ENCODE results near the gene MRPS9.

MRPS9 gene

DNA sequence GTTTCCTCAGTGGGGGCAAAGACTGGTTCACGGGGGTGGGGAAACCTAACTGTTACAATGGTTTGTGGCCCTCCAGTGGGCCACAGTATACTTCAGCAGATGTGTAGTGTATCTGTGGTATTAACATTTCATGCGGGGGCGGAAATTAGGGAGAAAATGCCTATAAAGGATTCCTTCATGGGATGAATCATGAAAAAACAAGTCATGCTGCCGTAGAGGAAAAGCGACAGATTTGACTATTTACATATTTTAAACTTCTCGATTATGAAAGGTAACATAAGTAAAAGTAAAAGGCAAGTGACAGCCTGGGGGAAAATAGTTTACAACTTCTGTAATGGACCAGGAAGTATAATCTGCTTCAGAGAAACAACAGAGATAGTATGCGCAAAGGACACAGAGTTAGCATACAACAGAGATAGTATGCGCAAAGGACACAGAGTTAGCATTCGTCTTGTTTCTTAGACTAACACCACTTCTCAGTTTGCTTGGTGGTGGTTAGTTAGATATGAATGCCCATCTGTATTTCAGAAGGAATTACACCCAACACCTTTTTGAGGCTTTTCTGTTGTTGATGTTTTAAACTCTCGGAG, 41.1 kb downstream of the MRPS9 start:
- no peak for DNase-seq (ENCODE audit: low read depth in 2 of 2)

DNA sequence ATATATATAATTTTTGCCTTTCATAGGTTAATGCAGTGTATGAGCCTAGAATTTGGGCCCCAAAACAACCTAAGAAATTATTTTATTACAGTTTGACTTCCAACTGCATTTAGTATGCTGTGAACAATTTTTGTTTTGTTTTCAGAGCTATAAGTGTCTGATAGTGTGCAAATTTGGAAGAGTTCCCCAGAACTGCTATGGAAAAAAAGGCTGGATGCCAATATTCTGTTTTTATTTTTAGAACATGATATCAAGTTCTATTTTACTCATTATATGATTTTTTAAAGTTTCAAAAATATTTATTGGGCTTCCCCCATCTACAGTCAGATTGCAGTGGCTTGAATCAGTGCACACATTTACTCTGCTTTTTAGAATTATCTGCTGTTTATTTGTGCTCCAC, 42.6 kb downstream of the MRPS9 start:
- no peak for DNase-seq (ENCODE audit: low read depth in 2 of 2)

DNA sequence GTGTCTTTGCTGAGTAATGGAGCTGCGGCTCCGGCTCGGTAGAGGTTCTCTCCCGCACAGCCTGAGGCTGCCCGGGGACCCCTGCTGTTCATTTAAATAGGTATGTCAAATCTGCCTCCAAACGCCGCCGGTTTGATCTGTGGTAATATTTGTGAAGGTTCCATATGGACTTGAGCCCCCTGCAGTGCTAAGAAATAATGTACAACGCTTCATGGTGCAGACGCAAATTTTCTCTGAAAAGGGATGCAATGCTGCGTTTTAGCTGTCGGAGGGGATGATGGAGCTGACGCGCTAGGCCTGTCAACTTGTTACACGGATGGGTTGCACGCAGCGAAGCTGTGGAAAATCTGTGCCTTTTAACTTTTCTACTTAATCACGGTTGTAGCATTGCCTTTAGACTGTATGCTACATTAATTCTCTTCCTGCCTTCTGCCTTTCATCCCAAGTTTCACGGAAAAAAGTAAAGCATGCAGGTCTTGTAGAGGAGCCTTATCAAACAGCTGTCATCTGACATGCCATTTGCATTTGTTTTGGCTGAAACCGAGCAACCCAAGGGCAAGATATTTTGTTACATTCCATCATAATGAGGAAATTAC, 43.2 kb downstream of the MRPS9 start:
- DNase-seq (ENCODE audit: low read depth in 2 of 2) = no peak

DNA sequence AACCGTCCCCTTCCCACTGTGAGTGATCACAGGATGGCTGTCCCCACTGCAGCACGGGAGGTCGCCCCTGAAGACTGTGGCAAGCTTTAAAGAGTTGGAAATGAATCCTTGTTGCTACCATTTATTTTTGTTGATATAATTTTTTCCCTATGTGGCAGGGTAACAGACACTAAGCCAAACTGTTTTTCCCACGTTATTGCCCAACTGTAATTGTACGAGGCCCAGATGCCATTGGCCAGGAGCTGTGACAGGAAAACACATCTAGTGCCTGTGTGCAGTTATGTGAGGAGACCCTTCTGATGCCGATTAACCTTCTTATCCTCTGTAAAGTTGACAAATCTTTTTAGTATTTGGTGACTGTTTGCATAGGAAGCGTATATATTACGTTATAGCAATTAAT, 44.2 kb downstream of the MRPS9 start:
- DNase-seq (ENCODE audit: low read depth in 2 of 2) = no peak

DNA sequence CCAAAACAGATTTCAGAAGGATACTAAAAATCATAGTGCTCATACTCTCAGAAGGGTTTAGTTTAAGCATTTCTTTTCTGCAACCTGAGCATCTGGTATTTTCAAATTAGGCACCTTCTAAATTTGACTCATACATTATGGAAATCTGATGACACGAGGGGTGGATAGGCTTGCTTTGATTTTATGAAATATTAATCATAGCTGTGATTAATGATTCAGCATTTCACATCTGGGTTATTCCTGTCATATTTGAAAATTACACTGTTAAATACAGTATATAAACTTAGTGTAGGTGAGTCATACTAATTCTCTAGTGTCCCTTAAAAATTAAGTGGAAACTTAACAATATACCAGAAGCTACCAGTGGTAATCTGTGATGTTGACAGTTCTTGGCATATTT, 47.7 kb downstream of the MRPS9 start:
- no peak for DNase-seq (ENCODE audit: low read depth in 2 of 2)

DNA sequence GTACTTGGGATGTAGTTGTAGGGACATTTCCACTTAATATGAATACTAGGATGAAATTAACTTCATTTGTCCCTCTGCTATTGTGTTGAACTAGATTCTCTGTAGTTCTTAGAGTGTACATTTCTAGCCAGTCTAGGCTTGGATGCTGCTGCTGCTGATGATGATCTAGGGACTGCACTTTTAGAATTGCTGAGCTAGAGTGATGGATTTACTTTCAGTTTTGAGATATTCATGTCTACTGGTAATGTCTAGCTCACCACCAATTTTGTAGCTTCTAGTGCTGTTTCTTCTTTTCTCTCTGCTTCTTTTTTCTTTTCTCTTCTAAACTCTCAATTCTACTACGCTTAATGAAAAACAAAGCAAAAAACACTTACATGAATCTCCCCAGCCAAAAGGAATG, 49.4 kb downstream of the MRPS9 start:
- DNase-seq (ENCODE audit: low read depth in 2 of 2) = no peak

DNA sequence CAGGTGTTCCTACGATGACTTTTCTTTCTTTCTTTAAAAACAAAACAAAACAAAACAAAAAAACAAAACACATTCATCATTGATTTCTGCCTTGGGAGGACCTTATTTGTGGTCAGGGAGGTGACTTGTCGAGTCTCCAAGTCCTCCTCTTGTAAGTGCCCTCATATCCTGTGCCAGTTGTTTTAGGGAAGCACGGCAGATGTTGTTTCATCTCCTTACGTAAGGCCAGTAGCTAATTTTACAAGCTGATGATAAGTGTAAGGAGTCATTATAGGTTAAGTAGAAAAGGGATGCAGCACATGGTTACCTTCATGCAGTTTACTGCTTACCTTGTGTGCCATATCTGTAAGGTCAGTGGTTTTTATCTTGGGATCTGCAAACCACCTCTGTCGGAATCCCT, 52.2 kb downstream of the MRPS9 start:
- no peak for DNase-seq (ENCODE audit: low read depth in 2 of 2)

DNA sequence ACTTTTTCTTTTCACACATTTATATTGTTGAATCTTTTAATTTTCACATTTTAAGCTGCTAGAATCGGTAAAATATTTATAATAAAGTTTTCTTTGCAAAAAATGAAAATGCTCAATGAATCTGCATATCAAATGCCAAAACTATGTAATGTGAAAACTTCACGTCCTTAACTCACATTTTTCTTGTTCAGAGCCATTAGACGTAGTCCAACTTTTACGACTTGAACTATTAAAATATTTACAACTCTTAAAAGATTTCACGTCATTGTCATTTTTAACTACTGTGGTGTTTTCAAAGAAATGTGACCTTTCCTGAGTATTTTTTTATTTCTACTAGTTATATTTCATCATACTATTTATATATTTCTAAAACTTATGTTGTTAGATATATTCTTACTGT, 54.9 kb downstream of the MRPS9 start:
- DNase-seq (ENCODE audit: low read depth in 2 of 2) = no peak

DNA sequence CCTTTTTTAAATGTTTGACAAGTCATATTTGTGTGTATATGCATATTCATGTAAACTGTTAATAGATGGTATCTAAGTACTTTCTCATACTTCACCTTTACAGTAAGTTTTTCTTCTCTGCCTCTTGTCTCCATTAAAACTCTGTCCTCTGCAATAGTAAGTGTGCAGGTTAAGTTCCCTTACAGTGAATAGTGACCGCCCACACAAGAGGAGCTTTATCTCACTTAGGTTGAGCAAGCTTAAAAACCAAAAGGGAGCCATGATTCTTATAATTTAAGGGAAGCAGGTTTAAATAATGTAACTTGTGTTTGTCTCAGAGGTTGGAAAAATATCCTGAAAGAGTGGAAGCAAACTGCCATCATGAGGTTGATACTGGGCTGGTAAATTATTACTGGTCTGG, 61.3 kb downstream of the MRPS9 start:
- no peak for DNase-seq (ENCODE audit: low read depth in 2 of 2)

DNA sequence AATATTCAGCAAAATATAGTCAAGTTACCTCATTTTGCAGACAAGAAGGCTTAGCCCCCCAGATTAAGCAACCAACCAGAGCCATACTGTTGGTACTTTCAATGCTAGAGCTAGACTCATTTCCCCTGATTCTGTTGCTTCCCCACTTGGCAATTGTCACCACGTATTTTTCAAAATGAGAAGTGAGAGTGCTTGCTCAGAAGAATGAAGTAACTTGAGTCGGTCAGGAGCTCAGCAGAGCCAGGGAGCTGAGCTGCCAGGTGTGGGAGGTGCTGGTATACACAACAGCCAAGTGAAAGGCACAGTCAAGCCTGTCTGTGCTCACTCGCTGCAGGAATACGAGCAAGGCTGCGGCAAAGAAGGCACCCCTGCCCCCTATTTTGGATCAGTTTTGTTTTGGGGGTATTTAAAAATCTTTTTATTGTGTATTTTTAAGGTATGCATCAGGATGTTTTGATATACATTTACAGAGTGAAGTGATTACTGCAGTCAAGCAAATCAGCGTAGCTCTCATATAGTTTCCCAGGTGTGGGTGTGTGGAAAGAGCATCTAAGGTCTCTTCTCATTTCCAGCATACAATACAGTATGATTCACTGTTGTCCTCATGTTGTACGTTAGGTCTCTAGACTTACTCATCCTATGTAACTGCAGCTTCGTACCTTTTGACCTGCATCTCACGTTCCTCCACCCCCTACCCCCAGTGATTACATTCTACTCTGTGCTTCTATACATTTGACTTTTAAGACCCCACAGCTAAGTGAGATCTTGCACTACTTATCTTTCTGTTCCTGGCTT, 62.4 kb downstream of the MRPS9 start:
- DNase-seq (ENCODE audit: low read depth in 2 of 2) = no peak

DNA sequence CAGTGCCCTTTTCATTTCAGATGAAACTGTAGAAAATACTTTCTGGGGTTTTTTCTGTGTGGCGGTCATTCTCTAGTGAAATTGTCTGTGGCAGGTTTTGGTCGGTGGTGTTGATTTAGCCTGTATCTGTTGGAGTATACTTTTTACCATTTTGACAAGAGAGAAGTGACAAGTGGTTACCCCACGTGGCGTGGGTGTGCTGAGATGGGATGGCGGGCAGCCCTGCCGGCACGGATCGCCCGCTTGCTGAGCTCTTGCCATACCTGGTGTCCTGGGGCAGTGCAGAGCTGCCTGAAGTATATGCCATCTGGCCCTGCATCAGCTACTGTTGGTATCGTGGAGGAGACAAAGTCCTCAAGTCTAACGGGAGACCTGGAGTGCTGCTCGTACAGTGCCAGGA, 64.1 kb downstream of the MRPS9 start:
- DNase-seq (ENCODE audit: low read depth in 2 of 2) = no peak

DNA sequence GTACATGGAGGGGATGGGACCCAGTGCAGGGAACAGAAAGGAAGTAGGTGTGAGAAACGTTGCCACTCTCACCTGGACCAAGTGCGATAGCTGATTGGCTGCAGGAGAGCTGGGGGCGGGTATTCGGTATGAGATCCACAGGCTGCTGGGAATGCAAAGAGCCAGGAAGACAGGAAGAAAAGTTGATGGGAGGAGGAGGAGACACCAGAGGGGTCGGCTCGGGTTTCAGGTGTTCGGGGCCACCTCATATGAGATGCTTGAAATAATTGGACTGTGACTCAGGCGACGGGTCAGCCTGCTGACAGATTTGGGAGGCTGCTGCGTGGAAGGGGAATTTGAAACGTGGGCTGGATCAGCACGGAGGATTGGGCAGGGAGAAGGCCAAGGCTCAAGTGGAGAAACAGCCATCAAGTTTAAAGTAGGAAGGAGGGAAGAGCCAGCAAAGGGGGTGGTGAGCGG, 65.1 kb downstream of the MRPS9 start:
- DNase-seq (ENCODE audit: low read depth in 2 of 2) = no peak

DNA sequence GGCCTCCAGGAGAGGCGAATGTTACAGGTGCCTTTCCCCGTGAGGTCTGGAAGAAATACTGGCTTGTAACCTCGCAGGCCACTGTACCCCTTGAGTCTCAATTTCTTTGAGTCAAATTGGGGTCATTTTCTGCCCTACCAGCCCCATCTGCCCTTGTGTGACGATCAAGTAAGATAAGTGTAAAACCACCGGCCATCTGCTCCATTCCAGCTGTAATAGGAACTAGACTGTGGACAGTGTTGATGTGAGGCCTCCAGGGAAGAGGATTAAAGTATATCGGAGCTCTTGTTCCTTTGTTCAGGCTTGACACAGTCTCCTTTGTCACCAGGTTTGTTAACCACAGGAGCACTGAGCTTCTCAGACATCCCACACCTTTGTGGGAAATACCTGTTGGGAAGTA, 65.6 kb downstream of the MRPS9 start:
- no peak for DNase-seq (ENCODE audit: low read depth in 2 of 2)

DNA sequence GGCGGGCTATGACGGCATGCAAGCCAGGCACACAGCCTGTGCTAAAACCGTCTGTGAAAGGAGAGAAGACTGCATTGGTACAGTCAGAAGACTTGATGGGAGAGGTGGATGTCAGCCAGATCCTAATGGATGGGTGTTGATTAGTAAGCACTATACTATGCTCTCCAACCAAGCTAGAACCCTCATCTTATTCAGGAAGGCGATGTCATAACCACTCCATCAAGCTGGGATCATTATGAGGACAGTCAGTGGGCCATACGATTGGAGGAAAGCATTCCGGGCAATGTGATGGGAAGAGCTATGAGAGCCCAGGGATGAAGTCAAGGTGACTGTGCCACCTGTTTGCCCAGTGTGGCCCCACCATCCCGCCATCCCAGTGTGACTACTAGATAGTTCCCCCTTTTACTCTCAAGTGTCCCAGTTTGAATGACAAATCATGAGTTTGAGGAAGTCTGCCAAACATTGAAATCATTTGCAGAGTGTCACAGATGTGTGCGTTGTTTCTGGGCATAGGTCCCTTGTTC, 66.4 kb downstream of the MRPS9 start:
- DNase-seq (ENCODE audit: low read depth in 2 of 2) = no peak

DNA sequence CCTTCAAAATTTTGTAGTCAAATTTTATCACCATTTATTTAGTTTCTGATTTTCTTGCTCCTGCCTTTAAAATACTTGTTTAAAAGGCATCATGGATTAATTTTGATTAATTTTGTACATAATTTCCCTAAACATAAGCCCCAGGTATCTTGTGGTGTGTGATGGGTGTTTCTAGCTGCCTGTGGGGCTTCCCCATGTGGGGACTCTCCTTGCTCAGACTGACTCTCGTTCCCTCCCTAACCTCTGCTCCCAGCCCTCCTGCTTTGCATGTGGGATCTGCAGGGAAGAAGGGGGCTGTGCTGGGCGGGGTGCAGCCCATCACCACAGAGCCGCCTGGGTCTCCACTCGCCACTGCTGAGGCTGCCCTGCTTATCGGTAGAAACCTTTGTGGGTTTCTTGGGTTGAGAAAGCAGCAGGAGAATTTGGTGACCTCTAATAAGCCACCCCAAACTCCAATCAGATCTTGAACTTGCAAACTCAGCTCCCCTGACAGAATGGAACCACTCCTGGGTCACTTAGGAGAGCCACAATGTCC, 72.5 kb downstream of the MRPS9 start:
- no peak for DNase-seq (ENCODE audit: low read depth in 2 of 2)

DNA sequence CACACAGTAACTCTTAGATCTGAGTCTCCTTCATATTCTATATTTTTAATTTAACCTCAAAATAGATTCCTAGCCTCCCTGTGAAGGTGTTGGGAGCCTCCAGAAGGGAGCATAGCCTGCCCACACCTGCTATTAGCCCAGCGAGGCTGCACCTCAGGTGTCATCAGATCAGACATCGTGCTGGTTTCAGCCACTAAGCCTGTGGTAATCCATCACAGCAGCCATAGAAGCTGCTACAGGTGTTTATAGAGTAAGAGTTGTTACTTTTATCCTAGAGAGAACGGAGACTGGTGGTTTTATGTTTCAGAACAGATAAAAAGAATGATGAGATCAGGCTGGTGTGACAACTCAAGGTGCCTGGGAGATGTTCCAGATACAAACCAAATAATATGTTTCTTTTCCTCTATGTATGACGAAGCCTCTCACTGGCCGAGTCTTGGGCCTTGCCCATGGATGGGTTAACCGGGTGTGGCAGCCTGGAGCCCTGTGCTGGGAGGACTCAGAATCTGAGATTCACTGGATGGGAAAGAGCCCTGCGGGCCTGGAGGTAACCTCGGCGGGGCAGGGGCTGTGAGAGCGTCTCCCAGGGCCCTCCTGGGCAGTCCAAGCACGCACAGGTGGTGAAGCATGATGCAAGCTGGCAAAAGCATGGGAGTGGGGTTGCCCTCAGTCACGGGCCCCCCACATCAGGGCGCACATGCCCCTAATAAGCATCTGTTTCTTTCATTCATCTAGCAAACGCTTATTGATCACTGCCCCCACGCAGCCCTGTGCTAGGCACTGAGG, 73.7 kb downstream of the MRPS9 start:
- DNase-seq (ENCODE audit: low read depth in 2 of 2) = no peak

DNA sequence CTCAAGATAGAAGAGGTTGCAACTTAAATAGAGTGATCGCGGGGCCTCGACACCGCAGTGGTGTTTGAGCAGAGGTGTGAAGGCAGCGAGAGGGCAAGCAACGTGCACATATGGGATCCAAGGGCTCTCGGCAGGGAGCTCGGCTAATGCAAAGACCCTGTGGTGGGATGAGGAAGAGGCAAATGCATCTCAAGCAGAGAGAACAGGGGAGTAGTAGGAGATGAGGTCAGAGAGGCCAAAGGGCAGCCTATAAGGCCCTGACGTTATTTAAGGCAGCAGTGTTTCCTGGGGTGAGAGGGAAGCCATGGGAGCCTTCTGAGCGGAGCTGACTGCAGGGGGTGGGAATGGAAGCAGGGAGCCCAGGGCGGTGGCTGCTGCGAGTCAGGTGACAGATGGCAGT, 74.5 kb downstream of the MRPS9 start:
- DNase-seq (ENCODE audit: low read depth in 2 of 2) = no peak

DNA sequence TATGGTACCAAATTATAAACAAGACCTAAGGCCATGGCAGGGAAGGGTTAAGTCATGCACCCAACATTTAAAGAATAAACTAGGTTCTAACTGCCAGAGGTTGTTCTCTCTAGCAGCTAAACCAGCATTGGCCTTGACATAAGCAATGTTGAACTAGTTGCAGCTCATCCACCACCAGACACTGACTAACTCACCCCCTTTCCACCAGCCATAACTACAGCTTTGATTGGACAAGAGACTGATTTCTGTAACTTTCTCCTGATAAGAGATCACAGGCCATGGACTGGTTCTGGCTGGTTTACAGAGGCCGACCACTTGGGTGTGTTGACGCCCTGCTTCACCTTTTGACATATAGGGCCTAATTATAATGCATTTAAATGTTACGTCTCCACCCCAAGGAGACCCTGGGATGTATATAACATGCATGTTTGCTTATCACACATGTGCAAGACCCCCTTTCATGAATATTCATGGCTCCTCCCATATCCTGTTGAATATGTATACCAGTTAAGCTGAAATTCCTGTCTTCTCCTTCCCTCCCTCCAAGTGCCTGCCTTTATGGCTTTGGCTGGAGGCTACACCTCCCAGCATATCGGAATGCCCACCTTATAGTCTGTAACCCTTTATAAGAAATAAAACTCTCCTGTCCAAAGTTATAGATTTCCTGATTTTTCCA, 75.9 kb downstream of the MRPS9 start:
- DNase-seq (ENCODE audit: low read depth in 2 of 2) = no peak

DNA sequence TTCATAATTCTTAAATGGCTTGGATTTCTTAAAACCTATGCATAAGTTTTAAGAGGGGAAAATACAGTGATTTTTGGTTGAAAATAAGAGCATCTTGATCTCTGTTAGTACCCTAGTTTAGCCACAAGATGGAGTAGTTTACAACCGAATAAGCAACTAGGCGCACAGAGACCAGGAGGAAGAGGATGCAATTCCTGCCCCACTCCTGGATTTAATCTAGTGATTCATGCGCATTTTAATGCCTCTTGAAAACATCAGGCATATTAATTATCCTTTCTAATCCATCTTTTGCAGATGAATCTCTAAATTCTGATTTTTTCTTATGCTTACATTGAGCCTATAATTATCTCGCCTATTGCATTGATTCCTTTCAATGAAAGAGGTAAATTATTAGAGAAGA, 76.7 kb downstream of the MRPS9 start:
- DNase-seq (ENCODE audit: low read depth in 2 of 2) = no peak

DNA sequence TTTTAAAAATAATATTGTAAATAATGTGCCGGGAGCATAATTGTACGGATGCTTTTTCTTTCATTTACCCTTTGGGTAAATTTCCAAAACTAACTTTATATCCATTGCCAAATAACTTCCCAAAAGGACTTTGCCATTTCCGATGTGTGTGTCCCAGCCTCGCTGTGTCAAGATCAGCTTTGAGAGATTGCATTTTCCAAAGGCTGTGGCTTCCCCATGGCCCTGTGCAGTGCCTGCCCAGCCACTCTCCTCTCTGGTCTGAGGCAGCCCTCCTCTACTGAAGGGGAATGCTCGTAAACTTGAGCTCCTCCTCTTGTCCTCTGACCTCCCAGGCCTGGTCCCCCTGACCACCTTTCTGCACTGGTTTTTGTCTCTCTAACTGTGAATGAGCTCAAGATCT, 78.5 kb downstream of the MRPS9 start:
- DNase-seq (ENCODE audit: low read depth in 2 of 2) = no peak

DNA sequence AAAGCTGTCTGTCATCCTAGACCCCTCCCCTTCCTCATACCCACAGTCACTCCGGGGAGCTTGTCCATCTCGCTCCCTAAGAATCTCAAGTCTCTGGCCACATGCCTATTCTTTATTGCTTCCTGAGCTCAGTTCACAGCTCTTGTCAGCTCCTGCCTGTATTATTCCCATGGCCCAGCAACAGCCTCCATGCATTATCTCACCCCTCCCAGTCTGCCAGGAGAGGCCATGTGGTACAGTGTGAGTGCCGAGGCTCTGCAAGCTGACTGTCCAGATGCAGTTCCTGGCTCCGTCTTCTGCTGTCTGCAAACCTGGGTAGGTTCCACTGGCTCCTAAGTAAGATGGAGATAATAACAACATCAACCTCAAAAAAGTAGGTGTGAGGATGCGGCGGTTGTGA, 79.7 kb downstream of the MRPS9 start:
- no peak for DNase-seq (ENCODE audit: low read depth in 2 of 2)
